Measurements from ENCODE around the gene RGL4.

DNA sequence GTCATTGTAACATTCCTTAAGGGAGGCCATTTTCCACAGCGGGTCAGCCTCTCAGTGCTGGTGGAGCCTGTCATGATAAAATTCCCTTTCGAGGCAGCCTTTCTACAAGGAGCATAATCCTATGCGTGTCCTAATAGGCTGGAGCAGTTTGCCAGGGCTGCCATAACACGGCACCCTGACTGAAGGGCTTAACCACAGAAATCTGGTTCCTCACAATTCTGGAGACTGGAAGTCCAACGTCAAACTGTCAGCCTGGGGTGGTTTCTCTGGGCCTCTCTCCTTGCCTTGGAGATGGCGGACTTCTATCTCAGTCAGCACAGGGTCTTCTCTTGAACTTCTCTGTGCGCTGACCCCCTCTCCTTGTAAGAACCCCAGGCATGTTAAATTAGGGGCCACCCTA, 1.4 kb upstream of the RGL4 start:
- TF ChIP-seq, protein P1, sequence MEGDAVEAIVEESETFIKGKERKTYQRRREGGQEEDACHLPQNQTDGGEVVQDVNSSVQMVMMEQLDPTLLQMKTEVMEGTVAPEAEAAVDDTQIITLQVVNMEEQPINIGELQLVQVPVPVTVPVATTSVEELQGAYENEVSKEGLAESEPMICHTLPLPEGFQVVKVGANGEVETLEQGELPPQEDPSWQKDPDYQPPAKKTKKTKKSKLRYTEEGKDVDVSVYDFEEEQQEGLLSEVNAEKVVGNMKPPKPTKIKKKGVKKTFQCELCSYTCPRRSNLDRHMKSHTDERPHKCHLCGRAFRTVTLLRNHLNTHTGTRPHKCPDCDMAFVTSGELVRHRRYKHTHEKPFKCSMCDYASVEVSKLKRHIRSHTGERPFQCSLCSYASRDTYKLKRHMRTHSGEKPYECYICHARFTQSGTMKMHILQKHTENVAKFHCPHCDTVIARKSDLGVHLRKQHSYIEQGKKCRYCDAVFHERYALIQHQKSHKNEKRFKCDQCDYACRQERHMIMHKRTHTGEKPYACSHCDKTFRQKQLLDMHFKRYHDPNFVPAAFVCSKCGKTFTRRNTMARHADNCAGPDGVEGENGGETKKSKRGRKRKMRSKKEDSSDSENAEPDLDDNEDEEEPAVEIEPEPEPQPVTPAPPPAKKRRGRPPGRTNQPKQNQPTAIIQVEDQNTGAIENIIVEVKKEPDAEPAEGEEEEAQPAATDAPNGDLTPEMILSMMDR (conservative IDR thresholded peaks at IDR 0.05; ENCODE audit: low read length): no peak
- TF ChIP-seq EZH2phosphoT487 (IDR thresholded peaks at IDR 0.05; ENCODE audit: borderline replicate concordance, low read depth, low read length): no peak
